Activated CD4-positive, CD25-positive, alpha-beta regulatory T cell treated with anti-CD3 and anti-CD28 coated beads, Interleukin-2, amount 50 U/mL, for 24 hours (primary cell): Measurements from ENCODE around the gene NPR2.

ENCODE experiments used
- ATAC-seq, 2 donors: fragments of 150-1000 bp; cut with Tn5 transposase; one replicate each; pipeline ENCODE4 v1.10.0; 2021; ENCODE audit warnings: mild to moderate bottlenecking in 1 of 2, moderate library complexity in 1 of 2

Gene NPR2

GRCh38 chr9:35766997-35767396 lies 24.4 kb upstream of the NPR2 start:
- ATAC-seq = no peak

GRCh38 chr9:35767458-35767857 lies 23.9 kb upstream of the NPR2 start:
- ATAC-seq = no peak

GRCh38 chr9:35769763-35770162 lies 21.6 kb upstream of the NPR2 start:
- no peak for ATAC-seq

- no peak for ATAC-seq
These were observed 20.3 kb upstream of the NPR2 start for GRCh38 chr9:35771075-35771433.

DNA sequence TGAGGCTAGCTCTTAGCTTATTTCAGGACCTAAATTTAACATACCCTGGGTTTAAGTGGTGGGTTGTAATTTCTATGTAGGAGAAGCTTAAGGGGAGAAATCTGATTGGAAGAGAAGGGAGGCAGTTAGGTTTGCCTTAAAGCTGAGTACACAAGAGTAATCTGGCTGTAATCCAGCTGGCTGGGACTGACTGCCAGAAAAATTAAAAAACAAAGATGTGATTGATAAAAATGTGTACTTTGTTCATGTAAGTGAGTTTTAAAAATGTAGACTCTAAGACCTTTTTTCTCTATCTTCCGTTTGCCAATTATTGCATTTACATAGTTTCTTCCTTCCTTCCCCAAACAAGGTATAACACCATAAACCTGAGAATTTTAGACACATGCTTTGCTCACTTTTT lies 19.9 kb upstream of the NPR2 start:
- no peak for ATAC-seq

GRCh38 chr9:35771943-35772342 lies 19.4 kb upstream of the NPR2 start:
- ATAC-seq = no peak

DNA sequence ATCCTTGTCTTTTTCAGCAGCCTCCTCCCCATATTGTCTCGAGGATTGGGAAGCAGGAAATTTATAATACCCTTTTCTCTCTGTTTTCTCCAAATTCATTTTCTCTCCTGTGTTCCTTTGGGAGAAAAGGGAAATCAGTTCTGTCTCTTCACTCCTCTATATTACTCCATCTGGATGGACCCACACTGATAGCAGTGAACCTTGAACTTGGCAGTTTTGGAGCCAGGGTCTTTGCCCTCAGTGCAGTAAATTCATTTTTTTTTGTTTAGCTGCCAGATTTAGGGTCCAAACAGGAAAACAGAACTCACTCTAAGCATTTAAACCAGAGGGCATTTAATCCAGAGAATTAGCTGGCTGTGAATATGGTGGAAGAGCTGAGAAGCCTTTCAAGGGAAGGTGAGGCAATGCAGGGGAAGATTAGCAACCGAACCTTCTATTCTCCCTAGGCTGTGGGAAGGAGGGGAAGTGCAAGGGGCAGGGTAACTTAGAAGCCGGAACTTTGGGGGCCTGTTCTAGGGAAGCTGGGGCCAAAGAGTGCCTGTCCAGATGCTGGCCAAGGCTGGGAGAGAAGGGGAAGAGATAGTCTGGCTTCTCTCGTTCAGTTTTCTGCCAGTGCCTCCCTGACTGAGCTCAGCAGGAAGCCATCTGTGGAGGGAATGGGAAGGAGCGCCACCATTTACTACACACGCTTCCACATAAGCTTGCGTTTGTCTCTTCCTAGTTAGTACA lies 16.3 kb upstream of the NPR2 start:
- no peak for ATAC-seq

DNA sequence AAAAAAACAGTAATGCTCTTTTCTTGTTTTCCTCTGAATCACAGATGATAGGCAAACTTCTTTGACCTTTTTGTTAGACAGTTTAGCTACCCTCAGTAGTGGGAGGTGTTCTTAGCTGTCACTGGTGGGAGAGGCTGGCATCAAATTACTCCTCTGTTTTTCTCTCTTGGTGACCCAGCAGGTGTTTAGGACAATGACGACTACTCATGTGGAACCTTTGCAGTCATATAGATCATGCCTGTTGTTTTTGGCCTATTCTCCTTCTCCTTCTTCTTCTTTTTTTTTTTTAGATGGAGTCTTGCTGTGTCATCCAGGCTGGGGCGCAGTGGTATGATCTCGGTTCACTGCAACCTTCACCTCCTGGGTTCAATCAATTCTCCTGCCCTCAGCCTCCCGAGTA lies 15.4 kb upstream of the NPR2 start:
- peak in 1 of 2 donors; percentile 45 for ATAC-seq

DNA sequence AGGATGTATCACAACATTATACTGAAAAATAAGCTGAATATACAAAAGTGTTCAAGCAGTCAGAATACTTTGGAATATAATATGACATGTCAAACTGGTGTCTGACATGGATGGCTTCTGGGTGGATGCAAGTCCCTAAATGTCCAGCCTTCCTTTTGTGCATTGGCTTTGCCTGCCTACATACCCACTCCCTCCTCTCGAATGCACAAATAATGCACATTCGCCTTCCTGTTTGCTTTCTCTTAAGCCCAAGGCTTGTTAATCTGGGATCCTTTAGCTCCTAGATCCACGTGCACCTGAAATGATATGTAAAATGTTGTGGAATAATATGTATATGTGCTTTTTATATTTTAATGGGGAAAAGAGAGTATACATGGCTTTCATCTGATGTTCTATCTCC lies 12.9 kb upstream of the NPR2 start:
- ATAC-seq = no peak

DNA sequence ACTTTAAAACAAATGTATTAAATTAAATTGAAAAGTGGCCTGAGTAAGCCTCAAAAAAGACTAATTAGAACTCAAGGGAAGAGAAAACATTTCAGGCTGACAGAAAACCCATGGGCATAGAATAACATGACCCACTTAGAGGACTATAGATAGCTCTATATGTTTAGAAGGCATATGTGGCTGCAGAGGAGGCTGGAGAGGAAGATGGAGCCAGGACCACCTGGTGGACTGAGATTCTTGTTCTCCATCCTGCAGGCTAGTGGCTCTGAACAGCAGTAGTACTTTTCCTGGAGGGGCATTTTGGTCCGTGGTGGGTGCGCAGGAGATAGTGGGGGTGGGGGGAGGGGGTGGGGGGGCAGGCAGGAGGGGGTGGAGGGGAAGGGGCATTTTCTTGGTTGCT lies 10.3 kb upstream of the NPR2 start:
- ATAC-seq = no peak

- no peak for ATAC-seq
These were observed 8.0 kb upstream of the NPR2 start for GRCh38 chr9:35783418-35783817.

GRCh38 chr9:35789541-35789940 lies 1.9 kb upstream of the NPR2 start:
- no peak for ATAC-seq

DNA sequence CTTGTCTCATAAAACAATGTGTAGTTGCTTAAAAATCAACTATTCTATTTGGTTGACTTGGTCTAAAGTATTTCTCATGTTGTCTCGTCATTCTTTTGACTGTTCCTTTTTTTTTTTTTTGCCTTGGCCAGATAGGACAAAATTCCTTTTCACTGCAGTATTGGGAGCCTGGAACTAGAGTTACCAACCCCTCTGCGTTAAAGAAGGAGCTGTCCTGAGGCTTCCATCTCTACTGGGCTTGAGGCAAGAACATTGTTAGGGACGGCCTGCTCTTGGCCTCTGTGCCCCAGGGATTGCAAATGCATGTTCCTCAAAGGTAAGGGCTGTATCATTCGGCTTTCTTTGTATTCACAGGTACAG lies 1.4 kb upstream of the NPR2 start:
- ATAC-seq = no peak

DNA sequence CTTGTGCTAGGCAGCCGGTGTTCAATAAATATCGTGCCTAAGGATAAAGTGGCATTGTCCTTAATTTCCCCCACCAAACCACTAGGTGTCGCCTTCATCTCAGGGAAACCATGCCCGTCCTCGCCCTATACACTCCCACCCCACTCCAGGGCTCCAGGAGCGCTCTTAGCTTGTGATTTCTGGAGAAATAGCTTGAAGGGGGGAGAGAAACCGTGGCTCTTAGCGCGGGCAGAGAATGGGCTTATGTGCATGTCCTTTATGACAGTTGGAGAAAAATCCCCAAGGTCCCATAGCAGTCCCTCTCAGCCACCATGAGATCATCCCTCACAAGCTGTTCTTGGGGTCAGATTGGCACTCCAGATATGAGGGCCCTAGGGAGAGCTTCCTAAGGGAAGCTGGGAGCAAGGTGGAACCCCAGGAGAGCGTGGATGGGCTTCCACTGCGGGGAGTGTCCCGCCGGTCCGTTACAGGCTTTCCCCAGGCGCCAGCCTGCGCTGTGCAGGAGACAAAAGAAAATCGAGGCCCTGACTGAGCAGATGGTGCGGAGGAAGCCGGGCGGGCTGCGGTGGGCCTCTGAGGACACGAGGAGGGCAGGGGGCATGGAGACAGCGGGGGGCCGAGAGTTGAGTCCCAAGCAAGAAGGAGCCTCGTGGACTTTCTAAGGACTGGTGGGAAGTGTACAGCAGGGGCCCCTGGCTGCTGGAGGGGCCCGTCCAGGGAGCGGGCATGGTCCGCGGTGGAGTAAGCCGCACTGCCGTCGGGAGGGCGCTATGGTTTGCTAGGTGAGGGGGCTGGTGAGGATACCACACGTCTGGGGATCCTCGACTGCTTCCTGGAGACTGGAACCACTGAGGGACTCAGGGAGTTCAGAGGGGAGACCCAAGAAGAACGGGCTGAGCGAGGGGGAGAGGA lies 750 bp upstream of the NPR2 start:
- peak; percentile 80 to 90 for ATAC-seq

DNA sequence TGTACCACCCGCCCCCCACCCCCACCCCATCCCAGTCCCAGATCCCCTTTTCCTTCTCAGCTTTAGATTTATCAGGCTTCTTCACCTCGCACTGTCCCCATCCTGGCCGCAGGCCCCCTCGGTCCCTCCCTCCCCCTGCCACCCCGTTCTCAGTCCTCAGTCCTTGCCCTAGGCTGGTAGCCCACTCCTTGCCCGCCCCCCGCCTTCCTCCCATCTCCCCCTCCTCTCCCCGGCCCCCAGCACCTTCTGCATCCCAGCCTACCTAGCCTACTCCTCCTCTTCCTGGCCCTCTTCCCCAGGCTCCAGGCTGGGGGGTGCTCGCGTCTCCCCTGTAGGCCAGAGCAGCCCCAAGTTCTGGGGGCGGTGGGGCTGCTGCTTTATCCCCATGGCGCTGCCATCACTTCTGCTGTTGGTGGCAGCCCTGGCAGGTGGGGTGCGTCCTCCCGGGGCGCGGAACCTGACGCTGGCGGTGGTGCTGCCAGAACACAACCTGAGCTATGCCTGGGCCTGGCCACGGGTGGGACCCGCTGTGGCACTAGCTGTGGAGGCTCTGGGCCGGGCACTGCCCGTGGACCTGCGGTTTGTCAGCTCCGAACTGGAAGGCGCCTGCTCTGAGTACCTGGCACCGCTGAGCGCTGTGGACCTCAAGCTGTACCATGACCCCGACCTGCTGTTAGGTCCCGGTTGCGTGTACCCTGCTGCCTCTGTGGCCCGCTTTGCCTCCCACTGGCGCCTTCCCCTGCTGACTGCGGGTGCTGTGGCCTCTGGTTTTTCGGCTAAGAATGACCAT lies 828 bp downstream of the NPR2 start:
- ATAC-seq = no peak

GRCh38 chr9:35792826-35793225 lies 1.4 kb downstream of the NPR2 start:
- ATAC-seq = no peak

GRCh38 chr9:35793461-35793860 lies 2.1 kb downstream of the NPR2 start:
- no peak for ATAC-seq

DNA sequence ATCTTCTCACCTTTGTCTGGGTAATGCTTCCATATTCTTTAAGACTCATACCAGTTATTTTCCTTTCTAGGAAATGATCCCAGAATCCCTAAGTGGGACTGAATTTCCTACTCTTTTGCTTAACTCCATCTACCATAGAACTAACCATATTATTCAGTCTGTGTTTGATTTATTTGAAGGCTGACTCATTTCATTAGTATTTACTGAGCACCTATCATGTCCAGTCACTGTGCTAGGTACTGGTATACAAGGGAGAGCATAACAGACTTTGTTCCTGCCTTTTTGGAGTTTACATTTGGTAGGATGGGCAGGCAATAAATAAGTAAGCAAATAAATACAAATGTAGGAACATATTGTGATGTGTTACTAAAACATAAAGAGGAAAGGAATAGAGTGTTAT lies 4.3 kb downstream of the NPR2 start:
- no peak for ATAC-seq

DNA sequence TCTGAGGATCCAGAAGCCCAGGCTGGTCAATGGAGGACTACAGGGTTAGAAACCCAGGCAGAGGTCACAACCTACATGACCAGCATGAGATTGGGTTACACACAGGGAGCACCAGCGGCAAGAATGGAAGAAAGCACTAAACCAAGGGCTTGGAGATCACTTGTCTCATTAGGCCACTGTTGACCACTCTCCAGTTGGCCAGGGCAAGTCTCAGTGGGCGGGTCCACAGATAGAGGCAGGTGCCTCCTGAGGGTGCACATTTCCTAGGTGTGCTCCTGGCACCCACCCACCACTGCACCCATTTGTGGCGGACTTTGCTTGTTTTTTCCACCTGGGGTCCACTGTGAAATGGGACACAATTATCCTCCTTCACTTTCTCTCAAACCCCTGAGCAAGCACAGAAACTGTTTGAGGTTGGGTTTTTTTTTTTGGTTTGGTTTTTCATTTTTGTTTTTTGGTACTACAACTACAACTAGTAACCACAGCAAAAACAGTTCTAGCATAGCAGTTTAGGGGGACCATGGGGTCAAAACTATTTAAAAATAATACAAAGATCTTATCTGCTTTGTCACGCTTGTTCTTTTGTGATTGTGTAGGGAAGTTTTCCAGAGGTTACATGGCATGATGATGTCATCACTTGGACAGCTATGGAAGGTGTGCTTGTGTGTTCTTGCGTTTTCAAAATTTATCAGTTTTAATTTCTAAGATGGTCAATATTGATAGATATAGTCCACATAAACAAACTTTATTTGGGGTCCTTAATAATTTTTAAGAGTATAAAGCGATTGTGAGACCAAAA lies 6.1 kb downstream of the NPR2 start:
- ATAC-seq = no peak

DNA sequence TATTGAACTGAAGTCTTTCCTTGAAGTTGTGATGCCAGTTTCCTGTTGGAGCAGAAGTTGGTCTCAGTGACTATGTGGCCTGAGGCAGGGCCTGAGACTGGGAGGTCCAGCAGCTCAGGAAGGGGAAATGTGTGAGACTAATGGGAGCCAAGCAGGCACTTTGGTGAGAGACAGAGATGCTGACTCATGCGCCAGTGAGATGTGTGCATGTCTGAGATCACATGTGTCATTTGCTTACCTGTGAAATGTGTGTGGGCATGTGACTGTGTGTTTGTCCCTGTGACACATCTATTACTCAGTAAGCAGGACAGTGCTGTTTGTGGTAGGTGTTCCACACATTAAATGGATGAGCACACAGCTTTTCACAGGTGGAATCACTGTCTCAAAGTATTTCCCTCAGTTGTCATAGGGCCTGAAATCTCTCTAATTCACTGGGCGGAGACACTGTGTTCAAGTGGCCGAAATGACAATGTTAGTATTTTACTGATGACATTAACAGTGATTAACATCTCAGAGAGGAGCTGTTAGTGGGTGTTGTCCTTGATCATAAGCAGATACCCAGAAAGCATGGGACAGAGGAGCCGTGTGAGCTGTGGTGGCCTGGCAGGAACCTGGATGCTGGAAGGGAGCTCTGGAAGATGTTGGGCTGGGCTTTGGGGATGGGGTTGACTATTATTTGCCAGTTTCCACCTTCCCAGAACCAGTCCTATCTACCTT lies 7.4 kb downstream of the NPR2 start:
- peak; percentile 99 for ATAC-seq

DNA sequence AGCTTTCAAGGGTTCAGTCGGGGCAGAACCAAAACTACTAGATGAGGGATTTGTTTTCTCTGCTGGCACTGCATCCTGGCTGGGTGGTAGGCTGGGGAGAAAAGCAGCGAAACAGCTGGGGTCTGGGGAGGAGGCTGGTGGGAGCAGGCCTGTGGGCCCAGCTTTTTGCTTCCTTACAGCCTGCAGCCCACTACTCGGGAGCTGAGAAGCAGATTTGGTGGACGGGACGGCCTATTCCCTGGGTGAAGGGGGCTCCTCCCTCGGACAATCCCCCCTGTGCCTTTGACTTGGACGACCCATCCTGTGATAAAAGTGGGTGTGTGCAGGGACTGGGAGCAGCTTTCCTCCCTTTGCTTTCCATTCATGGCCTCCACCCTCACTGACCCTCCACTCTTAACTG lies 9.1 kb downstream of the NPR2 start:
- no peak for ATAC-seq
